ENCODE measurements around the gene ZIC1.

DNA sequence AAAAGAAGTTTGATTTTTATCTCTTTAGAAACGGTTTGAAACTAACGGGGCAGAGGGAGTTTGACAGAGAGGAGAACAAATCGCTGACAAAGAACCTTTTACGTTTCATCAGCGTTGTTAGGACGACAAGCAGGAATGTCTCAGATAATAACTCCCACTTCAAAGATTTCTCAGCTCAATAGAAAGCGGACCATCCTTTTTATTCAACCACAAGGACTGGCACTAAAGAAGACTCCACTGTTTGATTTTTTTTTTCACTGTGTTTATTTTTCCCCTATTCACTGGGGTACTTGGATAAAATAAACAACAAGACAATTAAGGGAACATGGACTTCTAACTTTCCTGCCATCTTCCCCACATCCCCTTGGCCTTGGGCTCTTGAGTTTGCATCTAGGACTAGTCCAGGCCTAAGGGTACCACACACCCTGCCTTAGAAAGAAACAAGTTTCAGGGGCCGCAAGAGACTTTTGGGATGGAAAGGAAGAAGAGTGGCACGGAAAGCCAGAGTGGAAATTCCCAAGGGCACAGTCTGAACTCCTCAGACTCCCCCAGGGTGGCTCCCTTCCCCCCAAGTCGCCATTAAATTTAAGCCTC is 21.8 kb upstream of the ZIC1 start:
- TF ChIP-seq, protein P1, sequence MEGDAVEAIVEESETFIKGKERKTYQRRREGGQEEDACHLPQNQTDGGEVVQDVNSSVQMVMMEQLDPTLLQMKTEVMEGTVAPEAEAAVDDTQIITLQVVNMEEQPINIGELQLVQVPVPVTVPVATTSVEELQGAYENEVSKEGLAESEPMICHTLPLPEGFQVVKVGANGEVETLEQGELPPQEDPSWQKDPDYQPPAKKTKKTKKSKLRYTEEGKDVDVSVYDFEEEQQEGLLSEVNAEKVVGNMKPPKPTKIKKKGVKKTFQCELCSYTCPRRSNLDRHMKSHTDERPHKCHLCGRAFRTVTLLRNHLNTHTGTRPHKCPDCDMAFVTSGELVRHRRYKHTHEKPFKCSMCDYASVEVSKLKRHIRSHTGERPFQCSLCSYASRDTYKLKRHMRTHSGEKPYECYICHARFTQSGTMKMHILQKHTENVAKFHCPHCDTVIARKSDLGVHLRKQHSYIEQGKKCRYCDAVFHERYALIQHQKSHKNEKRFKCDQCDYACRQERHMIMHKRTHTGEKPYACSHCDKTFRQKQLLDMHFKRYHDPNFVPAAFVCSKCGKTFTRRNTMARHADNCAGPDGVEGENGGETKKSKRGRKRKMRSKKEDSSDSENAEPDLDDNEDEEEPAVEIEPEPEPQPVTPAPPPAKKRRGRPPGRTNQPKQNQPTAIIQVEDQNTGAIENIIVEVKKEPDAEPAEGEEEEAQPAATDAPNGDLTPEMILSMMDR (IDR thresholded peaks at IDR 0.05; ENCODE audit: low read length), result no peak
- no peak for TF ChIP-seq EZH2 (optimal IDR thresholded peaks at IDR 0.05; ENCODE audit: low read depth, low read length)

Measured in MM.1S (cell line).